ENCODE results near the gene RTEL1.

DNA sequence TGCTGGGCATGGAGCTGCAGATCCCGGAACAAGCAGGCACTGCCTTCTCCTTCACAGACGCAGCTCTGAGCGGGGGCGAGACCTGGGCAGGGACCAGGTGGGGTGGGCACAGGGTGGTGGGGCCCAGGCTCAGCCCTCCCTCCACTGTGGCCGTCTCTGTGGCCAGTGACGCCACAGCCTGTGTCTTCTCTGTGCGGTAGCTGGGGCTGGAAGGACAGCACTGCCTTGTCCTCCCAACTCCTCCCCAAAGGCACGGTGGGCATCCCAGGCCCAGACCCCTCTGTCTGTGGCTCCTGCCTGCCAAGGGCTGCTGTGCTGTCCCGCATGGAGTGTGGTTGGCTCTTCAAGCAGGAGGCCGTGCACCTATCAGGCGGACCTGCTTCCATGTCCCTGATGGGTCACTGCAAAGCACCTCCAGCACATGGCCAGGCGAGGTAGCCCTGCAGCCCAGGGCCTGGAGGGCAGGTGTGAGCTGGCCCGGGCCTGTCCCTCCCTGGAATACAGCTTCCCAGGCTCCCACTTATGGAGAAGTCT is 23.6 kb downstream of the RTEL1 start:
- TF ChIP-seq, protein P1, sequence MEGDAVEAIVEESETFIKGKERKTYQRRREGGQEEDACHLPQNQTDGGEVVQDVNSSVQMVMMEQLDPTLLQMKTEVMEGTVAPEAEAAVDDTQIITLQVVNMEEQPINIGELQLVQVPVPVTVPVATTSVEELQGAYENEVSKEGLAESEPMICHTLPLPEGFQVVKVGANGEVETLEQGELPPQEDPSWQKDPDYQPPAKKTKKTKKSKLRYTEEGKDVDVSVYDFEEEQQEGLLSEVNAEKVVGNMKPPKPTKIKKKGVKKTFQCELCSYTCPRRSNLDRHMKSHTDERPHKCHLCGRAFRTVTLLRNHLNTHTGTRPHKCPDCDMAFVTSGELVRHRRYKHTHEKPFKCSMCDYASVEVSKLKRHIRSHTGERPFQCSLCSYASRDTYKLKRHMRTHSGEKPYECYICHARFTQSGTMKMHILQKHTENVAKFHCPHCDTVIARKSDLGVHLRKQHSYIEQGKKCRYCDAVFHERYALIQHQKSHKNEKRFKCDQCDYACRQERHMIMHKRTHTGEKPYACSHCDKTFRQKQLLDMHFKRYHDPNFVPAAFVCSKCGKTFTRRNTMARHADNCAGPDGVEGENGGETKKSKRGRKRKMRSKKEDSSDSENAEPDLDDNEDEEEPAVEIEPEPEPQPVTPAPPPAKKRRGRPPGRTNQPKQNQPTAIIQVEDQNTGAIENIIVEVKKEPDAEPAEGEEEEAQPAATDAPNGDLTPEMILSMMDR (IDR thresholded peaks at IDR 0.05): no peak
- no peak for TF ChIP-seq POLR2A (IDR thresholded peaks at IDR 0.05)

Data from testis (tissue), 2 donors.